OCI-LY1 (cell line): ENCODE measurements around the gene RPEL1.

ENCODE experiments used
- CTCF ChIP-seq: fragments of 200-600 bp; sonication (generic), shearing (Covaris generic); IDR thresholded peaks from 2 replicates; pipeline ENCODE4 v1.5.1; 2017; ENCODE audit warnings: mild to moderate bottlenecking, antibody characterized with exemption, low read length, moderate library complexity, mixed read lengths
- EZH2 ChIP-seq: fragments of 200-600 bp; sonication (generic), shearing (Covaris generic); IDR thresholded peaks from 2 replicates; pipeline ENCODE4 v1.8.0; 2017; ENCODE audit warnings: borderline replicate concordance, mixed run types, mild to moderate bottlenecking, antibody characterized with exemption, low read length, moderate library complexity, mixed read lengths

DNA sequence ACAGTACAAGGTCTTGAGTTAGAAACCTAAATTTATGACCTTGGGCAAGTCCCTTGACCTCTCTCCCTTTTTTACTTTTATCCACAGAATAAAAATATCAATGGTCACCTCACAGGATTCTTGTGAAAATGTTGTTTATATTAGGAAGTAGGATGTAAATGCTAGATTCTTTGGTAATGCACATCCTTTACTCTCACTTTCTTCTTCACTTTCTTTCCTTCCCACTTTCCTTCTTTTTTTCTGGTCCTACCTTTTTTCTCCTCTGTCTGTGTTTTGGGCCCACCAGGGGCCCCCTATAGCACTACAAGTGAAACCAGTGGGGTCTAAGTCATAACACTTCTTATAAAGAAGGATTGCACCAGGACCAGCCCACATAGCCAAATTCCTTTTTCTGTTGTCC is 12.1 kb downstream of the RPEL1 start:
- TF ChIP-seq CTCF (no peak), EZH2 (no peak)
